Measurements from ENCODE around the gene CXADR. TPM values are rescaled to one million over a fixed set of nuclear protein-coding genes. Genes with fewer than 3 reads are reported as not detected.

CXADR gene
- total RNA-seq, 1 experiment from 2014 or later, result 7.9 TPM

- Mint-ChIP-seq H3K9me3 (ENCODE audit: unreplicated experiment) (no peaks in the 10 kb centered on the region), H3K4me3 (ENCODE audit: unreplicated experiment) (no peak overlapping the region), H3K27ac (ENCODE audit: low read depth, unreplicated experiment) (no peak overlapping the region), H3K36me3 (ENCODE audit: insufficient read depth, unreplicated experiment) (no peaks in the 10 kb centered on the region), H3K27me3 (ENCODE audit: insufficient read depth, unreplicated experiment) (no peaks in the 10 kb centered on the region), H3K4me1 (ENCODE audit: insufficient read depth, unreplicated experiment) (no peaks in the 10 kb centered on the region)
- BruUV-seq (replicated peaks), result no TSS peak
- DNase-seq (ENCODE audit: unreplicated experiment), result no peak
- TF ChIP-seq CTCF (IDR thresholded peaks at IDR 0.05; ENCODE audit: unreplicated experiment), result no peak
- POLR2A ChIA-PET, result no interaction called here
- CTCF ChIA-PET, result no interaction called here
- intact Hi-C loops (cut with micrococcal nuclease), result no loop called here
Measured at GRCh38 chr21:17570786-17571185, 57.9 kb downstream of the CXADR start.

- no peak overlapping the region for H3K27ac Mint-ChIP-seq (ENCODE audit: low read depth, unreplicated experiment)
- CTCF ChIA-PET, result no interaction called here
- no peaks in the 10 kb centered on the region for H3K36me3 Mint-ChIP-seq (ENCODE audit: insufficient read depth, unreplicated experiment)
- H3K27me3 Mint-ChIP-seq (ENCODE audit: insufficient read depth, unreplicated experiment), result no peaks in the 10 kb centered on the region
- intact Hi-C loops (cut with micrococcal nuclease), result no loop called here
- BruUV-seq (replicated peaks), result no TSS peak
- no peak for TF ChIP-seq CTCF (IDR thresholded peaks at IDR 0.05; ENCODE audit: unreplicated experiment)
- no peak overlapping the region for H3K4me3 Mint-ChIP-seq (ENCODE audit: unreplicated experiment)
- H3K9me3 Mint-ChIP-seq (ENCODE audit: unreplicated experiment), result no peaks in the 10 kb centered on the region
- POLR2A ChIA-PET, result no interaction called here
- no peaks in the 10 kb centered on the region for H3K4me1 Mint-ChIP-seq (ENCODE audit: insufficient read depth, unreplicated experiment)
- DNase-seq (ENCODE audit: unreplicated experiment), result no peak
Measured at GRCh38 chr21:17572431-17572830, 59.6 kb downstream of the CXADR start.

- no peaks in the 10 kb centered on the region for H3K27me3 Mint-ChIP-seq (ENCODE audit: insufficient read depth, unreplicated experiment)
- DNase-seq (ENCODE audit: unreplicated experiment), result no peak
- H3K36me3 Mint-ChIP-seq (ENCODE audit: insufficient read depth, unreplicated experiment), result peaks cover 6% of the 10 kb centered on the region
- BruUV-seq (replicated peaks), result no TSS peak
- TF ChIP-seq CTCF (IDR thresholded peaks at IDR 0.05; ENCODE audit: unreplicated experiment), result no peak
- no peak overlapping the region for H3K4me3 Mint-ChIP-seq (ENCODE audit: unreplicated experiment)
- intact Hi-C loops (cut with micrococcal nuclease), result no loop called here
- H3K27ac Mint-ChIP-seq (ENCODE audit: low read depth, unreplicated experiment), result no peak overlapping the region
- ChIA-PET POLR2A (no interaction called here), CTCF (interaction anchor here (0.6 to 1.3 kb wide), 2 partner anchors 74 to 188 kb away, joined by 4 read pairs; no protein-coding TSS in a partner anchor)
- no peaks in the 10 kb centered on the region for H3K9me3 Mint-ChIP-seq (ENCODE audit: unreplicated experiment)
- H3K4me1 Mint-ChIP-seq (ENCODE audit: insufficient read depth, unreplicated experiment), result no peaks in the 10 kb centered on the region
Measured at GRCh38 chr21:17575076-17575475, 62.2 kb downstream of the CXADR start.

GRCh38 chr21:17576080-17576835 lies 63.4 kb downstream of the CXADR start:
- Mint-ChIP-seq H3K4me3 (ENCODE audit: unreplicated experiment) (no peak overlapping the region), H3K27ac (ENCODE audit: low read depth, unreplicated experiment) (no peak overlapping the region), H3K27me3 (ENCODE audit: insufficient read depth, unreplicated experiment) (no peaks in the 10 kb centered on the region), H3K9me3 (ENCODE audit: unreplicated experiment) (no peaks in the 10 kb centered on the region), H3K4me1 (ENCODE audit: insufficient read depth, unreplicated experiment) (no peaks in the 10 kb centered on the region), H3K36me3 (ENCODE audit: insufficient read depth, unreplicated experiment) (peaks cover 6% of the 10 kb centered on the region)
- no TSS peak for BruUV-seq (replicated peaks)
- ChIA-PET CTCF (interaction anchor here (1.2 to 1.5 kb wide), 3 partner anchors 9 to 189 kb away, joined by 3 to 4 read pairs (median 4); no protein-coding TSS in a partner anchor), POLR2A (interaction anchor here (0.5 kb wide), 1 partner anchor 10 kb away, joined by 4 read pairs; no protein-coding TSS in a partner anchor)
- DNase-seq (ENCODE audit: unreplicated experiment), result no peak
- TF ChIP-seq CTCF (IDR thresholded peaks at IDR 0.05; ENCODE audit: unreplicated experiment), result no peak
- intact Hi-C loops (cut with micrococcal nuclease), result no loop called here

All from MCF 10A (cell line).